ENCODE results near the gene SLC38A6. TPM values are rescaled to one million over a fixed set of nuclear protein-coding genes. Genes with fewer than 3 reads are reported as not detected.
"Not testable (repeated sequence)": the region's sequence is repeated elsewhere in the genome, so short reads cannot be mapped to it uniquely, and the experiment has no call there.

The SLC38A6 gene
- total RNA-seq, 2 donors from 2014 or later = 9.9 to 18.2 TPM

DNA sequence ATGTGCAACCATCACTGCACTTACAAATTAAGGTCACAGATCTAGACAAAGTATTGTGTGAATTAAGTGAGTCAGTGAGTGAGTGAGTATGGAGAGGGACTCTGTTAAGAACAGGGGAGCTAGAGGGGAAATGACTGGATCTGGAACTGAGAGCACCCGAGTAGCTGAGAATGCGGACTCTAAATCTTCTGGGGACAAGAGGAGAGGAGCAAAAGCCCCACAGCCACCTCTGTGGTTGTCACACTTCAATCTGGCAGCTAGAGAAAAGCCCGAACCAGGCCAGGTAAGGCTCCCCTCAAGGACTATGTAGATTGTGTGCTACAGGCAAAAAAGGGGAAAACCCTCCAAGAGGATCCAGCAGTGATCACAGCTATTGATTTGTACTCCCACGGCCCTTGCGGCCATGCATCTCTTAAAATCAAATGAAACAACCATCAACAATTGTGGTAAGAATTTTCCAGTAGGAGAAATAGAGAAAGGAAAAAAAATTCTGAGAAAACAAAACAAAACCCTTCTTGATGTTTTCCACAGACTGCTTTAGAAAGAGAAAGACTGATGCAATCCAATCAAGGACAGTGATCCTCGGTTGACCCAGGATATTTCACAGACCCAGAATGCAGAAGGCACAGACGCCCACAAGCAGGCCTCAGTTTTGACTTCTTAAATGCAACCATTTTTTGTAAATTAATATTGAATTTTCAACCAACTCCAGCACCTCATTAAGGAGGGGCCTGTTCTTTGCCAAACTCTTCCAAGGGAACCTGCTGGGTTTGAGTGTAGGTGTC is 109.6 kb downstream of the SLC38A6 start:
- Histone ChIP-seq H3K4me1 (ENCODE audit: control insufficient read depth, insufficient read depth, low read length) (peaks cover 2% of the 10 kb centered on the region), H3K9me3 (ENCODE audit: control insufficient read depth, low read length) (no peaks in the 10 kb centered on the region), H3K36me3 (ENCODE audit: control insufficient read depth, insufficient read depth, low read length) (no peaks in the 10 kb centered on the region), H3K27me3 (ENCODE audit: control insufficient read depth, insufficient read depth, low read length, poor library complexity, severe bottlenecking) (no peaks in the 10 kb centered on the region), H3K9ac (ENCODE audit: extremely low read depth, low read length, poor library complexity, severe bottlenecking) (no peak overlapping the region), H3K4me3 (ENCODE audit: low read length) (no peak overlapping the region), H3K27ac (ENCODE audit: low read depth, low read length) (no peak overlapping the region)
- H3K9me3 Mint-ChIP-seq = no peaks in the 10 kb centered on the region
- 50 to 64% methylated on average over 2 to 6 of the region's 7 CpGs for WGBS, 2 experiments (ENCODE audit: insufficient coverage in 1 of 2, insufficient read length in 1 of 2)
- peak; percentile 28 for DNase-seq
- no peak overlapping the region for H3K4me3 Mint-ChIP-seq
- H3K27me3 Mint-ChIP-seq (ENCODE audit: insufficient read depth) = peaks cover 2% of the 10 kb centered on the region
- peaks cover 7% of the 10 kb centered on the region for H3K4me1 Mint-ChIP-seq
- TF ChIP-seq, protein P1, sequence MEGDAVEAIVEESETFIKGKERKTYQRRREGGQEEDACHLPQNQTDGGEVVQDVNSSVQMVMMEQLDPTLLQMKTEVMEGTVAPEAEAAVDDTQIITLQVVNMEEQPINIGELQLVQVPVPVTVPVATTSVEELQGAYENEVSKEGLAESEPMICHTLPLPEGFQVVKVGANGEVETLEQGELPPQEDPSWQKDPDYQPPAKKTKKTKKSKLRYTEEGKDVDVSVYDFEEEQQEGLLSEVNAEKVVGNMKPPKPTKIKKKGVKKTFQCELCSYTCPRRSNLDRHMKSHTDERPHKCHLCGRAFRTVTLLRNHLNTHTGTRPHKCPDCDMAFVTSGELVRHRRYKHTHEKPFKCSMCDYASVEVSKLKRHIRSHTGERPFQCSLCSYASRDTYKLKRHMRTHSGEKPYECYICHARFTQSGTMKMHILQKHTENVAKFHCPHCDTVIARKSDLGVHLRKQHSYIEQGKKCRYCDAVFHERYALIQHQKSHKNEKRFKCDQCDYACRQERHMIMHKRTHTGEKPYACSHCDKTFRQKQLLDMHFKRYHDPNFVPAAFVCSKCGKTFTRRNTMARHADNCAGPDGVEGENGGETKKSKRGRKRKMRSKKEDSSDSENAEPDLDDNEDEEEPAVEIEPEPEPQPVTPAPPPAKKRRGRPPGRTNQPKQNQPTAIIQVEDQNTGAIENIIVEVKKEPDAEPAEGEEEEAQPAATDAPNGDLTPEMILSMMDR (conservative IDR thresholded peaks at IDR 0.05) = no peak
- H3K27ac Mint-ChIP-seq = peak overlapping the region; percentile 14
- no peaks in the 10 kb centered on the region for H3K36me3 Mint-ChIP-seq (ENCODE audit: low read depth)

DNA sequence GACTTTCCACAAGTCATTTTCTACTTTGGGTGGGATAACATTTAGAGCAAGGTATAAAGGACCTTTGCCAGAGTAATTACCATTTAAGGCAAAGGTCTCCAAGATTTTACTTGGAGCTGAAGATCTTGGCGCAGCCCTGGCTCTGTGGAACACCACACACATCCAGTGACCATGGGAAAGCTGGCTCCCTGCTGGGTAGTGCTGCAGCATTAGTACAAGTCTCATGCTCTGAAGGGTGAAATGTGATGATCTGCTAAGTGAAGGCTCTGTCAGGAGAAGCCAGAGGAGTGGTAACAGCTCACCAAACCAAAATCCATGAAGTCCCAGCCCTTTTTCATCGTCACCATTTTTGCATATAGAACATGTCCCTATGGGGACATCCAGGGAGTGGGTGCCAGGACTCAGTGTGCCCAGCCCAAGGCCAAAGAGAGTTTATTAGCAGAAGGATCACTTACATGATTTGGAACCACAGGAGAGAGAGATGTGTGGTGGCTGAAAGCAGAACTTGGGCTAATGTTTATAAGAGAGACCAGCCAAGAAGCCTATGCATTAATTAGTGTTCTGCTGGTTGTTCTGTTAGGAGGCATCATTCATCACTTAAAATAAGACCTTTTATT is 110.7 kb downstream of the SLC38A6 start:
- H3K9ac ChIP-seq (ENCODE audit: extremely low read depth, low read length, poor library complexity, severe bottlenecking) = no peak overlapping the region
- Mint-ChIP-seq H3K9me3 (peaks cover 6% of the 10 kb centered on the region), H3K36me3 (ENCODE audit: low read depth) (peaks cover 2% of the 10 kb centered on the region), H3K4me1 (peaks cover 7% of the 10 kb centered on the region), H3K27me3 (ENCODE audit: insufficient read depth) (peaks cover 2% of the 10 kb centered on the region), H3K27ac (no peak overlapping the region), H3K4me3 (no peak overlapping the region)
- no peak overlapping the region for H3K4me3 ChIP-seq (ENCODE audit: low read length)
- no peaks in the 10 kb centered on the region for H3K27me3 ChIP-seq (ENCODE audit: control insufficient read depth, insufficient read depth, low read length, poor library complexity, severe bottlenecking)
- peaks cover 2% of the 10 kb centered on the region for H3K4me1 ChIP-seq (ENCODE audit: control insufficient read depth, insufficient read depth, low read length)
- no peak overlapping the region for H3K27ac ChIP-seq (ENCODE audit: low read depth, low read length)
- H3K36me3 ChIP-seq (ENCODE audit: control insufficient read depth, insufficient read depth, low read length) = no peaks in the 10 kb centered on the region
- H3K9me3 ChIP-seq (ENCODE audit: control insufficient read depth, low read length) = no peaks in the 10 kb centered on the region
- 98 to 100% methylated on average over 2 of the region's 2 CpGs for WGBS, 2 experiments (ENCODE audit: insufficient coverage in 1 of 2, insufficient read length in 1 of 2)
- TF ChIP-seq, protein P1 (conservative IDR thresholded peaks at IDR 0.05) = no peak
- DNase-seq = peak; percentile 15

DNA sequence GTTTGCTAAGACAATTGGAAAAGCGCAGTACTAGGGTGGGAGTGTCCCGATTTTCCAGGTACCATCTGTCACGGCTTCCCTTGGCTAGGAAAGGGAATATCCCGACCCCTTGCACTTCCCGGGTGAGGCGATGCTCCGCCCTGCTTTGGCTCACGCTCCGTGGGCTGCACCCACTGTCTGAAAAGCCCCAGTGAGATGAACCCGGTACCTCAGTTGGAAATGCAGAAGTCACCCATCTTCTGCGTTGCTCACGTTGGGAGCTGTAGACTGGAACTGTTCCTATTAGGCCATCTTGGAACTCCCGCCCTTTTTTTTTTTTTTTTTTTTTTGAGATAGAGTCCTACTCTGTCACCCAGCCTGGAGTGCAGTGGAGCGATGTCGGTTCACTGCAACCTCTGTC is 117.1 kb downstream of the SLC38A6 start:
- Mint-ChIP-seq H3K4me1 (peaks cover 12% of the 10 kb centered on the region), H3K9me3 (peaks cover 37% of the 10 kb centered on the region)
- not testable (repeated sequence) for H3K36me3 Mint-ChIP-seq (ENCODE audit: low read depth); H3K4me1 ChIP-seq (ENCODE audit: control insufficient read depth, insufficient read depth, low read length); H3K27ac ChIP-seq (ENCODE audit: low read depth, low read length); H3K27ac Mint-ChIP-seq; H3K4me3 ChIP-seq (ENCODE audit: low read length); H3K4me3 Mint-ChIP-seq; H3K9ac ChIP-seq (ENCODE audit: extremely low read depth, low read length, poor library complexity, severe bottlenecking); DNase-seq; H3K36me3 ChIP-seq (ENCODE audit: control insufficient read depth, insufficient read depth, low read length); H3K27me3 Mint-ChIP-seq (ENCODE audit: insufficient read depth); H3K27me3 ChIP-seq (ENCODE audit: control insufficient read depth, insufficient read depth, low read length, poor library complexity, severe bottlenecking)
- H3K9me3 ChIP-seq (ENCODE audit: control insufficient read depth, low read length) = peaks cover 20% of the 10 kb centered on the region
- 78 to 81% methylated on average over 8 to 15 of the region's 15 CpGs for WGBS, 2 experiments (ENCODE audit: insufficient coverage in 1 of 2, insufficient read length in 1 of 2)

All from endodermal cell (in vitro differentiated cells).